Measurements from ENCODE around the gene FBXW5. TPM values are rescaled to one million over a fixed set of nuclear protein-coding genes. Genes with fewer than 3 reads are reported as not detected.

FBXW5 gene
- total RNA-seq, 2 donors from 2014 or later: 64.2 to 76.5 TPM

DNA sequence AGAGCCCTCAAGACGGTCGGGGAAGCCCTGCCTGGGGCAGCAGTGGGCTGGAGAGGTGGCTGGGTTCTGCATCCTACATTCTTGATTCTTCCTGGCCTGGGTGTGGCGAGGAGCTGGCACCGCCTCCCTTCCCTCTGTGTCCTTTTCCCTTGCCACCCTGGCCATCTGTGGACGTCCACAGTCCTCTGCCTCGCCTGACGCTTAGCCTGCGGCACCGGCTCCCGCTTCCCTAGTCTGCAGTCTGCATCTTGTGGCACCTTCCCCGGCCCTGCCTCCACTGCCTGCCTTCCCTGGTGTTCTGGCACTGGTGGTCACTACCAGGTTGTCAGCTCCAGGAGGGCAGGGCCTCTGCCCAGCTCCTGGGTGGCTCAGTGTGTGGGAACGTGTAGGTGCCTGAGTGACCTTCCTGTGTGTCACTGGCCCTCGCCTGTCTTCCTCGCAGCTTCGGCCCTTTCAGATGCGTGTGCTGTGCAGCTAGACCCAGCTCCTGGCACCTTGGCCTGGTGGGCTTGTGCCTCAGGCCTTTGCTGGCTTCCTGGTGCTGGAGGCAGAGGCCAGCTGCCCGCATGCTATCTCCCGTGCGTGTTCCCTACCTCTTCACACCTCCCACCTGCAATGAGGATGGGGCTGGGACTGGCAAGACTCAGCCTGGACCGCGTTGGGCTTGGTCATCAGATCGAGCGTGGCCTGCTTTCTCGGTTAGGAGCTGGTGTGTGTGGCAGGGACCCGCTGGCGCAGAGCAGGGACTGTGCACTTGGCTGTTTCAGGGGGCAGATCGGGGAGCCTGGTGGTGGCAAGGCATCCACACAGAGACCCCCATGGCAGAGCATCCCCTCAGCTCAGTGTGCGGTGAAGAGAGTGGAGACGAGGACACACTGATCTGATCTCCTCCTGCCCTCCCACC is 37.3 kb downstream of the FBXW5 start:
- H3K27ac Mint-ChIP-seq: no peak overlapping the region
- WGBS, 2 experiments (ENCODE audit: insufficient coverage in 1 of 2, insufficient read length in 1 of 2): 95% methylated on average over 21 to 29 of the region's 29 CpGs

GRCh38 chr9:136906266-136906665 is 38.3 kb downstream of the FBXW5 start:
- Histone ChIP-seq H3K4me3 (ENCODE audit: low read length) (no peak overlapping the region), H3K27me3 (ENCODE audit: control insufficient read depth, insufficient read depth, low read length, poor library complexity, severe bottlenecking) (no peaks in the 10 kb centered on the region), H3K9ac (ENCODE audit: extremely low read depth, low read length, poor library complexity, severe bottlenecking) (no peak overlapping the region), H3K4me1 (ENCODE audit: control insufficient read depth, insufficient read depth, low read length) (no peaks in the 10 kb centered on the region), H3K36me3 (ENCODE audit: control insufficient read depth, insufficient read depth, low read length) (peaks cover 70% of the 10 kb centered on the region), H3K27ac (ENCODE audit: low read depth, low read length) (no peak overlapping the region), H3K9me3 (ENCODE audit: control insufficient read depth, low read length) (no peaks in the 10 kb centered on the region)
- Mint-ChIP-seq H3K4me3 (no peak overlapping the region), H3K27me3 (ENCODE audit: insufficient read depth) (no peaks in the 10 kb centered on the region), H3K36me3 (ENCODE audit: low read depth) (peaks cover 80% of the 10 kb centered on the region), H3K27ac (no peak overlapping the region), H3K4me1 (no peaks in the 10 kb centered on the region), H3K9me3 (no peaks in the 10 kb centered on the region)
- 81 to 90% methylated on average over 3 to 4 of the region's 4 CpGs for WGBS, 2 experiments (ENCODE audit: insufficient coverage in 1 of 2, insufficient read length in 1 of 2)
- no peak for DNase-seq
- TF ChIP-seq CTCF (conservative IDR thresholded peaks at IDR 0.05): no peak

More for the DNA sequence above, 37.3 kb downstream of the FBXW5 start:
- no peak for DNase-seq
- H3K36me3 ChIP-seq (ENCODE audit: control insufficient read depth, insufficient read depth, low read length): peaks cover 60% of the 10 kb centered on the region
- H3K36me3 Mint-ChIP-seq (ENCODE audit: low read depth): peaks cover 71% of the 10 kb centered on the region
- H3K9me3 Mint-ChIP-seq: no peaks in the 10 kb centered on the region
- H3K9ac ChIP-seq (ENCODE audit: extremely low read depth, low read length, poor library complexity, severe bottlenecking): no peak overlapping the region
- no peaks in the 10 kb centered on the region for H3K27me3 Mint-ChIP-seq (ENCODE audit: insufficient read depth)
- H3K27ac ChIP-seq (ENCODE audit: low read depth, low read length): no peak overlapping the region
- H3K4me1 ChIP-seq (ENCODE audit: control insufficient read depth, insufficient read depth, low read length): no peaks in the 10 kb centered on the region
- H3K9me3 ChIP-seq (ENCODE audit: control insufficient read depth, low read length): no peaks in the 10 kb centered on the region
- no peaks in the 10 kb centered on the region for H3K4me1 Mint-ChIP-seq
- no peak overlapping the region for H3K4me3 ChIP-seq (ENCODE audit: low read length)
- no peak for TF ChIP-seq CTCF (conservative IDR thresholded peaks at IDR 0.05)
- H3K4me3 Mint-ChIP-seq: no peak overlapping the region
- H3K27me3 ChIP-seq (ENCODE audit: control insufficient read depth, insufficient read depth, low read length, poor library complexity, severe bottlenecking): no peaks in the 10 kb centered on the region

DNA sequence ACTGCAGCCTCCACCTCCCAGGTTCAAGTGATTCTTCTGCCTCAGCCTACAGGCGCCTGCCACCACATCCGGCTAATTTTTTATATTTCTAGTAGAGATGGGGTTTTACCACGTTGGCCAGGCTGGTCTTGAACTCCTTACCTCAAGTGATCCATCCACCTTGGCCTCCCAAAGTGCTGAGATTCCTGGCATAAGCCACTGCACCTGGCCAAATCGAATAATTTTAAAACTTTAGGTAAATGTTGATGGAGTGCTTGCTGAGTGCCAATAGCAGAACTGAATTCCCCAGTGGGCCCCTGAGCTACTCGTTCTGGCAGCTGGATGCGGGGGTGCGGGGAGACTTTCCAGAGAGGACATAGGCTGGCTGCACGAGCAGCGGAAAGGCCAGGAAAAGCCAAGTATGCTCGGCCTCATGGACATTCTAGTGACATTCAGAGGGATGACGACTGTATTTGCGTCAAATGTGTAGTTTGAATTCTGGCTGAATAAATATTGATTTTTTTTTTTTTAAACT is 41.4 kb downstream of the FBXW5 start:
- Histone ChIP-seq H3K27ac (ENCODE audit: low read depth, low read length) (no peak overlapping the region), H3K4me3 (ENCODE audit: low read length) (no peak overlapping the region), H3K27me3 (ENCODE audit: control insufficient read depth, insufficient read depth, low read length, poor library complexity, severe bottlenecking) (no peaks in the 10 kb centered on the region), H3K36me3 (ENCODE audit: control insufficient read depth, insufficient read depth, low read length) (peaks cover 87% of the 10 kb centered on the region), H3K9ac (ENCODE audit: extremely low read depth, low read length, poor library complexity, severe bottlenecking) (no peak overlapping the region), H3K9me3 (ENCODE audit: control insufficient read depth, low read length) (no peaks in the 10 kb centered on the region), H3K4me1 (ENCODE audit: control insufficient read depth, insufficient read depth, low read length) (no peaks in the 10 kb centered on the region)
- 93% methylated on average over 11 to 12 of the region's 12 CpGs for WGBS, 2 experiments (ENCODE audit: insufficient coverage in 1 of 2, insufficient read length in 1 of 2)
- peaks cover 73% of the 10 kb centered on the region for H3K36me3 Mint-ChIP-seq (ENCODE audit: low read depth)
- DNase-seq: no peak
- no peak for TF ChIP-seq CTCF (conservative IDR thresholded peaks at IDR 0.05)
- H3K4me3 Mint-ChIP-seq: no peak overlapping the region
- no peaks in the 10 kb centered on the region for H3K27me3 Mint-ChIP-seq (ENCODE audit: insufficient read depth)
- no peaks in the 10 kb centered on the region for H3K9me3 Mint-ChIP-seq
- H3K4me1 Mint-ChIP-seq: no peaks in the 10 kb centered on the region
- no peak overlapping the region for H3K27ac Mint-ChIP-seq
